ENCODE measurements around the gene ZFTA.

- TF ChIP-seq CTCF (IDR thresholded peaks at IDR 0.05) (no peak), MAX (CRISPR knock-in tag; IDR thresholded peaks at IDR 0.05) (no peak), ZBTB43 (CRISPR knock-in tag; IDR thresholded peaks at IDR 0.05) (no peak), ZBTB21 (CRISPR knock-in tag; IDR thresholded peaks at IDR 0.05; ENCODE audit: borderline replicate concordance) (no peak), USF2 (CRISPR knock-in tag; IDR thresholded peaks at IDR 0.05) (no peak), JUN (CRISPR knock-in tag; IDR thresholded peaks at IDR 0.05) (no peak), E2F5 (CRISPR knock-in tag; IDR thresholded peaks at IDR 0.05) (no peak), SP1 (CRISPR knock-in tag; conservative IDR thresholded peaks at IDR 0.05) (no peak)
These were observed 39.2 kb downstream of the ZFTA start for GRCh38 chr11:63729326-63729725.
